HEK293 (cell line): ENCODE data around the gene ACAP3.
A peak's percentile ranks its signal among the peaks of the same experiment; 100 is the strongest.

ENCODE experiments used
- CTCF ChIA-PET: fragments of 350-600 bp; formaldehyde crosslinking; extraction: SDS; loops from one replicate; lab custom pipeline; 2021; ENCODE audit warnings: antibody characterized with exemption; lab: Yijun Ruan, JAX
- POLR2A ChIA-PET: fragments of 300-600 bp; formaldehyde crosslinking; extraction: SDS; loops from one replicate; lab custom pipeline; 2020; ENCODE audit warnings: antibody characterized with exemption, inconsistent platforms; lab: Yijun Ruan, JAX
- H3K27ac ChIP-seq: fragments of 200-500 bp; sonication (Bioruptor generic); 2 replicates; pipeline ENCODE4 v1.5.1; 2014; ENCODE audit warnings: low read depth, low read length, control low read depth, inconsistent platforms; ENCODE audit errors: extremely low read depth
- H3K36me3 ChIP-seq, 2 experiments: fragments of 200-500 bp in 1 of 2; sonication (Bioruptor generic) in 1 of 2; 1 replicate in 1 of 2; 2 replicates in 1 of 2; pipeline ENCODE4 v1.5.1; 2014 to 2017; ENCODE audit warnings: inconsistent platforms in 2 of 2, low read length in 2 of 2; ENCODE audit not compliant: control insufficient read depth in 2 of 2, insufficient read depth in 1 of 2
- H3K4me1 ChIP-seq: fragments of 200-500 bp; sonication (Bioruptor generic); 2 replicates; pipeline ENCODE4 v1.5.1; 2014; ENCODE audit warnings: mild to moderate bottlenecking, low read length, inconsistent platforms; ENCODE audit not compliant: control insufficient read depth, insufficient read depth
- H3K4me3 ChIP-seq: 2 replicates; pipeline ENCODE4 v1.5.1; 2011; ENCODE audit warnings: low read depth, mild to moderate bottlenecking, control low read depth, low read length, moderate library complexity
- H3K9me3 ChIP-seq: fragments of 200-500 bp; sonication (Bioruptor generic); 2 replicates; pipeline ENCODE4 v1.5.1; 2014; ENCODE audit warnings: low read depth, low read length, inconsistent platforms; ENCODE audit not compliant: control insufficient read depth, insufficient read depth
- BCL11A ChIP-seq: fragments of 450-650 bp; formaldehyde crosslinking; IDR thresholded peaks from 2 replicates; pipeline ENCODE4 v1.5.1; 2016; ENCODE audit warnings: low read depth, missing biosample characterization, missing genetic modification characterization
- BCL11B ChIP-seq: fragments of 450-650 bp; formaldehyde crosslinking; IDR thresholded peaks from 2 replicates; pipeline ENCODE4 v1.5.1; 2016; ENCODE audit warnings: low read depth, missing biosample characterization, missing genetic modification characterization
- ELK4 ChIP-seq: IDR thresholded peaks from 2 replicates; pipeline ENCODE4 v1.6.1; 2011; ENCODE audit warnings: mild to moderate bottlenecking, low read depth, low read length, borderline replicate concordance
- HOXA7 ChIP-seq: sonication (generic); formaldehyde crosslinking; IDR thresholded peaks from 2 replicates; pipeline ENCODE4 v1.8.1; 2022; ENCODE audit warnings: missing genetic modification reagents, borderline replicate concordance
- KLF1 ChIP-seq: fragments of 450-650 bp; formaldehyde crosslinking; IDR thresholded peaks from 2 replicates; pipeline ENCODE4 v1.5.1; 2016; ENCODE audit warnings: missing biosample characterization, missing genetic modification characterization
- KLF8 ChIP-seq: fragments of 450-650 bp; formaldehyde crosslinking; IDR thresholded peaks from 2 replicates; pipeline ENCODE4 v1.5.1; 2016; ENCODE audit warnings: missing biosample characterization, missing genetic modification characterization
- SP2 ChIP-seq: fragments of 450-650 bp; formaldehyde crosslinking; IDR thresholded peaks from 2 replicates; pipeline ENCODE4 v1.5.1; 2016; ENCODE audit warnings: missing biosample characterization, missing genetic modification characterization
- ZBTB26 ChIP-seq: fragments of 450-650 bp; formaldehyde crosslinking; optimal IDR thresholded peaks from 2 replicates; pipeline ENCODE3; 2016; ENCODE audit warnings: missing biosample characterization, mild to moderate bottlenecking, missing genetic modification characterization
- ZEB2 ChIP-seq: fragments of 450-650 bp; formaldehyde crosslinking; IDR thresholded peaks from 2 replicates; pipeline ENCODE4 v1.5.1; 2016; ENCODE audit warnings: missing biosample characterization, missing genetic modification characterization
- ZNF114 ChIP-seq: fragments of 450-650 bp; formaldehyde crosslinking; IDR thresholded peaks from 2 replicates; pipeline ENCODE4 v1.5.0; 2017; ENCODE audit warnings: missing biosample characterization, missing genetic modification characterization
- ZNF18 ChIP-seq: fragments of 450-650 bp; formaldehyde crosslinking; IDR thresholded peaks from 2 replicates; pipeline ENCODE4 v1.5.1; 2016; ENCODE audit warnings: missing biosample characterization, missing genetic modification characterization
- ZNF221 ChIP-seq: fragments of 450-650 bp; formaldehyde crosslinking; IDR thresholded peaks from 2 replicates; pipeline ENCODE4 v1.5.1; 2017; ENCODE audit warnings: missing biosample characterization, missing genetic modification characterization, borderline replicate concordance
- ZNF335 ChIP-seq: fragments of 450-650 bp; formaldehyde crosslinking; conservative IDR thresholded peaks from 2 replicates; pipeline ENCODE4 v1.5.1; 2016; ENCODE audit warnings: missing biosample characterization, missing genetic modification characterization
- ZSCAN4 ChIP-seq: fragments of 450-650 bp; formaldehyde crosslinking; IDR thresholded peaks from 2 replicates; pipeline ENCODE4 v1.5.1; 2017; ENCODE audit warnings: missing biosample characterization, missing genetic modification characterization
- ZXDB ChIP-seq: fragments of 450-650 bp; formaldehyde crosslinking; IDR thresholded peaks from 2 replicates; pipeline ENCODE4 v1.5.1; 2016; ENCODE audit warnings: missing biosample characterization, missing genetic modification characterization

Gene ACAP3

GRCh38 chr1:1340791-1341548 lies 33.2 kb upstream of the ACAP3 start:
- TF ChIP-seq ZXDB (tag by site-specific recombination) (no peak), ZSCAN4 (peak; percentile 77), ZBTB26 (tag by site-specific recombination) (peak; percentile 17), ZEB2 (tag by site-specific recombination) (peak; percentile 99), HOXA7 (CRISPR knock-in tag) (no peak), ZNF18 (tag by site-specific recombination) (peak; percentile 93), ZNF221 (no peak)
- POLR2A ChIA-PET, result no interaction called here
- no peaks in the 10 kb centered on the region; the same call in 1 of the 2 replicates for H3K4me1 ChIP-seq
- H3K27ac ChIP-seq, result no peak overlapping the region
- CTCF ChIA-PET, result no interaction called here
- peaks cover 0 to 73% of the 10 kb centered on the region in 2 experiments; a peak in 2 of 3 replicates for H3K36me3 ChIP-seq
- no peak overlapping the region for H3K4me3 ChIP-seq
- no peaks in the 10 kb centered on the region for H3K9me3 ChIP-seq

GRCh38 chr1:1340185-1340584 lies 32.5 kb upstream of the ACAP3 start:
- Histone ChIP-seq H3K36me3 (peaks cover 0 to 79% of the 10 kb centered on the region in 2 experiments; a peak in 2 of 3 replicates), H3K9me3 (no peaks in the 10 kb centered on the region), H3K27ac (no peak overlapping the region), H3K4me1 (no peaks in the 10 kb centered on the region; the same call in 1 of the 2 replicates), H3K4me3 (no peak overlapping the region)
- POLR2A ChIA-PET, result no interaction called here
- CTCF ChIA-PET, result no interaction called here
- TF ChIP-seq ELK4 (no peak), ZNF114 (tag by site-specific recombination) (no peak), KLF8 (tag by site-specific recombination) (0 out of 2 replicates have a peak, but pooled peaks have one; percentile 34), SP2 (tag by site-specific recombination) (0 out of 2 replicates have a peak, but pooled peaks have one; percentile 12), ZNF335 (no peak), KLF1 (tag by site-specific recombination) (peak; percentile 75)

GRCh38 chr1:1338278-1338677 lies 30.5 kb upstream of the ACAP3 start:
- Histone ChIP-seq H3K9me3 (no peaks in the 10 kb centered on the region), H3K36me3 (peaks cover 0 to 86% of the 10 kb centered on the region in 2 experiments; a peak in 2 of 3 replicates), H3K27ac (no peak overlapping the region), H3K4me3 (no peak overlapping the region), H3K4me1 (no peaks in the 10 kb centered on the region)
- ChIA-PET CTCF (interaction anchor here (0.6 kb wide), 1 partner anchor 276 kb away, joined by 3 read pairs; no protein-coding TSS in a partner anchor), POLR2A (interaction anchor here (0.9 to 1.5 kb wide), 2 partner anchors 13 to 20 kb away, joined by 3 to 6 read pairs; no protein-coding TSS in a partner anchor)
- TF ChIP-seq BCL11A (tag by site-specific recombination) (no peak), BCL11B (0 out of 2 replicates have a peak, but pooled peaks have one; percentile 30)
